GM12873 (cell line): ENCODE data around the gene ACOXL.

Experiments
- TF ChIP-seq, protein P1 (sequence below): IDR thresholded peaks from 2 replicates; pipeline ENCODE4 v1.5.1; 2012; ENCODE audit warnings: low read depth, mild to moderate bottlenecking, moderate library complexity, low read length, control low read depth; ENCODE audit not compliant: insufficient read depth; ENCODE audit errors: missing control alignments

ACOXL gene

DNA sequence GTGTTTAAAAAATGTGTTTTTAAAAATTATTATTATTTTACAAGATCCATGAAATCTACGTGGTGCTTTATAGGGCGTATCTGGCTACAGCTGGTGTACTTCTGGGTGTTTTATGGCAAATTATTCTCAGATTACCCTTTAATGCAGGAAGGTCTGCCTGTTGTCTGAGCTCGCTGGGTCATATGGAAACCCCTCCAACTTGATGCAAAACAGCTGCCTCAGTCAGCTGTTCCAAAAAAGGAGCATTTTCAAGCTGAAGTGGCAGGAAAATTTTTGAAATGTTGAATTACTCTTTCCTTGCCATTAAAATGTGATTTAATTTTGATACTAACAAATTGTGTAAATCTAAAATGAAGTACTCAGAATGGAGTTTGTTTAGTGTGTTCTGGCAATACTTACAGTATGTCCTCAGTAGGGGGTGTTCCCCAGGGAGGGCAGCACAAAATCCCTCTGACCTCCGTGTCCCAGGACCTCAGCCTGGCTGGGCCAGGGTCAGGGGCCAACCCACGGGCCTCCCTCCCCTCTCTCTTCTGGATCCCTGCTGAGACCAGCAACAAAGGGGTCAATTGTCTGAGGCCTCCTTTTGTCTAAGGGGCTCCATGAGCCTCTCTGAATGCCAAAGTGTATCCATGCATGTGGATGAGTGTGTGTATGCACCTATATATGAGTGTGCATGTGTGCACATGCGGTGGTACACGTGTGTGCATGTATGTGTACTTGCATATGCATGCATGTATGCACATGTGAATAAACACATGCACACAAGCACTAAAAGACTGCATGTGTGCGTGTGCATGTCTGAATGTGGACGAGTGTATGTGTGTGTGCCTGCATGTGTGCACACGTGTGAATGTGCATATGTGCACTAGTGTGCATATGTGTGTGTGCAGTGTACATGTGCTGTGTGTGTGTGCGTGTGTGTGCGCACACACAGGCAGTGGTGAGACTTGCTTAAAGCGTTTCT is 105.4 kb downstream of the ACOXL start:
- TF ChIP-seq, protein P1, sequence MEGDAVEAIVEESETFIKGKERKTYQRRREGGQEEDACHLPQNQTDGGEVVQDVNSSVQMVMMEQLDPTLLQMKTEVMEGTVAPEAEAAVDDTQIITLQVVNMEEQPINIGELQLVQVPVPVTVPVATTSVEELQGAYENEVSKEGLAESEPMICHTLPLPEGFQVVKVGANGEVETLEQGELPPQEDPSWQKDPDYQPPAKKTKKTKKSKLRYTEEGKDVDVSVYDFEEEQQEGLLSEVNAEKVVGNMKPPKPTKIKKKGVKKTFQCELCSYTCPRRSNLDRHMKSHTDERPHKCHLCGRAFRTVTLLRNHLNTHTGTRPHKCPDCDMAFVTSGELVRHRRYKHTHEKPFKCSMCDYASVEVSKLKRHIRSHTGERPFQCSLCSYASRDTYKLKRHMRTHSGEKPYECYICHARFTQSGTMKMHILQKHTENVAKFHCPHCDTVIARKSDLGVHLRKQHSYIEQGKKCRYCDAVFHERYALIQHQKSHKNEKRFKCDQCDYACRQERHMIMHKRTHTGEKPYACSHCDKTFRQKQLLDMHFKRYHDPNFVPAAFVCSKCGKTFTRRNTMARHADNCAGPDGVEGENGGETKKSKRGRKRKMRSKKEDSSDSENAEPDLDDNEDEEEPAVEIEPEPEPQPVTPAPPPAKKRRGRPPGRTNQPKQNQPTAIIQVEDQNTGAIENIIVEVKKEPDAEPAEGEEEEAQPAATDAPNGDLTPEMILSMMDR: no peak

DNA sequence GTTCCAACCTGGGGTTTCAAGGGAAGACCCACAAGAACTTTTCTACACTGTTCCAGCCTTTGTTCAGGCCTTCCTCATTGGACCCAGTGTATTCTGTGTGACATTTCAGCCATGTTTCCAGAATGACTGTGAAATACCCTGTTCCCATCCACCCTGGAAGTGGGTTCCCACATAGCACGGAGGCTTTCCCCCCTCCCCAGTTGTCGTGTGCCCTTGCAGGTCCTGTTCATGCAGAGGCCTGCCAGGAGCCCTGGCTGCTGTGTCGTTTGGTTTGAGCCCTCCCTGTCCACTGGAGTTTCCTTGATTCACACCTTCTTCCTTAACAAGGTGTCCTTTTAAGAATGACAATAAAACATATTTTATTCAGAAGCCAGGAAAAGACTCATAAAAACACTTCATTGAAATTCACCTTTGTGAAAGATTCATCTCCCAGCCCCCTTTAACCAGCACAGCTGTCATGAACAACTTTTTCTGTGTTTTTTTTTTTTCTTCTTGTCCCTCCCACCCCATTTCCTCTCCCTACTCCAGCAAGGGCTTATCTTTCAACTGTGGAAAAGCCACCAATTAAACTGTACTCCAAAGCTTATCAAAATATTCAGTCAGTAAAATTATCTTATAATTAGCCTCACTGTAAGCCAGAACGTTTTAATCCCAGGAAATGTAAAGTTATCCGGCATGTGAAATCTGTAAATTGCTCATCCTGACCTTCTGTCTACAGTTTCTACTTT is 106.4 kb downstream of the ACOXL start:
- TF ChIP-seq, protein P1: no peak

DNA sequence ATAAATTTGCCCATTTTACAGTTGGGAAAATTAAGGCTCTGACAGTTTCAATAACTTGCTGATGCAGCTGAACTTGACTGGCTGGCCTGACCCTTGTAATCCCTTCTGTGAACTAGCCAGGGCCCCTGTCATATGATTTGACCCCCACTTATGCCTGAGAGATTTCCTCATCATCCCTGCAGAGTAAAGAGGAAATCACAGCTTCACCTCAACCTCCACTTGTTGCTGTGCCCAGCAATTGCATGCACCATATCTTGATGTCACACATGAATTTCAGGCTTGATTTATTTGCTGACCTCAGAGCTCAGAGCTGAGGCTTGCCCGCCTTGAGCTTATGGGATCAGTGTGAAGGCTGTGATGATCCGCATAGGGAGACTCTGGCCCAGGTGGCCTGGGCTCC is 108.1 kb downstream of the ACOXL start:
- TF ChIP-seq, protein P1: no peak

DNA sequence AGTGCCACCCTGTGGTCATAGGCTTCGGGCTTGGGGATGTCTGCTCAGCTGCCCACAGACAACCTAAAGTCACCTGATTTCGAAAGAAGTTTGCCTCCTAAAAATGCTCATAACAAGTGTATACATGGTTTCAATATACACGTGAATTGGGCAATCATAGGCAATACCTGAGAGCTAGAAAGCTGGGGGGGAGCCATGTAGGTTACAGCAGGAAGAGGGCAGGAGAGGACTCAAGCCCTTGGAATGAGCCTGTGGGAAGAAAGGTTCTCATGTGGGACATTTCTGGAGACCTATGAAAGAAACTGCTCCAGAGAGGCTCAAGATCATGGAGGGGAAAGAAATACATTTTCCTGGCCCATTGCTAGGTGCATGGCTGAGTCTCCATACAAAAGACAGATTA is 109.7 kb downstream of the ACOXL start:
- TF ChIP-seq, protein P1: no peak

DNA sequence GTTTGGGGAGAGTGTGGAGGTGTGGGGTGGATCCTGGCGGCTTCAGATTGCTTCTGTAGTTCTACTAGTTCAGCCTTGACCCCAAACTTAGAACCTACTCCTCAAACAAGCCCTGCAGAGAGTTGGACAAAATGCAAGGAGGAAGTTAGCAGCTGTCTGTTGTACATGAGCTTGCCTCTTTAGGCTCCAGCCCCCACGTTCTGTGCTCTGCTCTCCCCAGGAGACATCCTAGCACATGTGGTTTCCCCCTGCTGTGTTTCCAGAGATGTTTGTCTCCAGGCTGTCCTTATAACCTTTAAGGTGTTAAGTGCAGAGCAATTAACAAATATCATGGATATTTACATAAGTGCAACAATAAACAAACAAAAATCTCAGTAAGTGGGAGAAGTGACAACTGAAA is 111.1 kb downstream of the ACOXL start:
- TF ChIP-seq, protein P1: no peak

DNA sequence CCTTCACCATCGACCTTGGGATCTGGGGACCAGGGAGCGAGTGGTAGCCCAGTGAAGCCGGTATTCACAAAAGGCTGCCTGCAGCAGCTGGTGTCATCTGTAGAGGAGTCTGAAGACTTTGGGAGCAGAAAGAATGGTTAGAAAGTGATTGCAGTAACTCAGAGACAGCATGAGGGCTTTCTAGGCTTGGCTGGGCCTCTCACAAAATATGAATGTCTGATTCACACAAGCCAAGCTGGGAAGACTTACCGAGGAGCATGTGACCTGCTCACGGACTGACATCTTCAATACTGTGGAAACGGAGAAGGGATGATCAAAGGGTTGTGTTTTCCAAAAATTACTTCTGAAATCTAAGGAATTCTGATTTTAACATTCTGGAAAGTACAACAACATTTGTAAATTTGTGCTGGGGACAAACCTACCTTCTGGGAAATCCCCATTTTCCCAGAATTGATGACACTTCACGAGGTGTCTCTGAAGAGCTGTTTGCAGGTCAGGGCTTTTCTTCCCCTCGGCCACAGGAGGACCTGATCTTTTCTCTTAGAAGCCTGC is 111.7 kb downstream of the ACOXL start:
- TF ChIP-seq, protein P1: no peak

DNA sequence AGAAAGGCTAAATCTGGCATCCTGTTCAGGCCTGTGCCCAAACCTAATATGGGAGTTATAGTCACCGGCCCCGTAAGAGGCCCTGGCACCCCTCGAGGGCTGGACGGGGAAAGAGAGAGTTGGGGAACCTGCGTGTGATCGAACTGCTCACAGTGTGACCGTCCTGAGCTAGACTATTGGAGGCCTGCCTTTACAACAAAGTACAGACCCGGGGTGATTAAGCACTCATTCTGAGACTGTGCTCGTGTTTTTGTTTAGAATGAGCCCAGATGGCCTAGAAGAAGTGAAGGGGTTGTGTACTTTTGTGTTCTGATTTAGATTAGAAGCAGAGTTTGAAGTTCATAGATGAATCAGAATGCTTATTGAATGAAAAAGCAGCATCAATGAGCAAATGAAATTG is 115.3 kb downstream of the ACOXL start:
- TF ChIP-seq, protein P1: no peak
